ENCODE results near the gene KRT2. TPM values are rescaled to one million over a fixed set of nuclear protein-coding genes. Genes with fewer than 3 reads are reported as not detected.

Gene KRT2
- total RNA-seq, result 0.28 TPM in 1 of 2 replicates, not detected in the other

GRCh38 chr12:52651726-52652261 is at the start of gene KRT2:
KRT2 (minus strand) TSS chr12:52652211; CDS start chr12:52652142, 69 bp downstream.

GRCh38 chr12:52680363-52680762 is 28.4 kb upstream of the KRT2 start, which contains the start of gene KRT1:
KRT1 (minus strand) TSS chr12:52680407; CDS start chr12:52680348, 59 bp downstream.

GRCh38 chr12:52618216-52618615 is 33.8 kb downstream of the KRT2 start, which contains the start of gene KRT73:
KRT73 (minus strand) TSS chr12:52618559; CDS start chr12:52618524, 35 bp downstream.

GRCh38 chr12:52600941-52601481 is 51.0 kb downstream of the KRT2 start, which contains the start of gene KRT72:
KRT72 (minus strand) TSS chr12:52601463; CDS start chr12:52601452, 11 bp downstream.

Other genes with a start within 250 kb of the KRT2 start
- not detected in 2 replicates for gene KRT82, start 245.9 kb downstream of the KRT2 start, total RNA-seq
- 2.1 and 2.6 TPM in 2 replicates for gene KRT75, start 217.8 kb downstream of the KRT2 start, total RNA-seq
- 1,596 and 1,655 TPM in 2 replicates for gene KRT6B, start 200.1 kb downstream of the KRT2 start, total RNA-seq
- 220 and 261 TPM in 2 replicates for gene KRT6C, start 178.4 kb downstream of the KRT2 start, total RNA-seq
- 9,998 and 10,940 TPM in 2 replicates for gene KRT6A, start 159.0 kb downstream of the KRT2 start, total RNA-seq
- gene KRT5, start 131.8 kb downstream of the KRT2 start, total RNA-seq, result 10,625 and 11,680 TPM in 2 replicates
- not detected in 2 replicates for gene KRT71, start 99.1 kb downstream of the KRT2 start, total RNA-seq
- 0.21 and 0.33 TPM in 2 replicates for gene KRT74, start 78.4 kb downstream of the KRT2 start, total RNA-seq
- not detected in 2 replicates for gene KRT72, start 50.7 kb downstream of the KRT2 start, total RNA-seq
- not detected in 2 replicates for gene KRT73, start 33.7 kb downstream of the KRT2 start, total RNA-seq
- 0.42 and 0.99 TPM in 2 replicates for gene KRT1, start 28.2 kb upstream of the KRT2 start, total RNA-seq
- 0.09 and 0.21 TPM in 2 replicates for gene KRT77, start 51.3 kb upstream of the KRT2 start, total RNA-seq
- not detected in 2 replicates for gene KRT76, start 125.1 kb upstream of the KRT2 start, total RNA-seq
- gene KRT3, start 143.9 kb upstream of the KRT2 start, total RNA-seq, result not detected in 2 replicates
- 102 and 129 TPM in 2 replicates for gene KRT4, start 161.9 kb upstream of the KRT2 start, total RNA-seq
- gene KRT79, start 182.1 kb upstream of the KRT2 start, total RNA-seq, result not detected in 2 replicates
- gene KRT78, start 196.8 kb upstream of the KRT2 start, total RNA-seq, result 2.2 and 3.9 TPM in 2 replicates

All from airway epithelial cell (primary cell).